Erythroblast (primary cell): ENCODE results near the gene TPD52L1.

Experiments
- GATA1 ChIP-seq: IDR thresholded peaks from 2 replicates; pipeline ENCODE4 v1.6.1; 2011; ENCODE audit warnings: low read depth, mild to moderate bottlenecking, control low read depth, low read length, moderate library complexity
- POLR2A ChIP-seq: IDR thresholded peaks from 2 replicates; pipeline ENCODE4 v1.6.1; 2011; ENCODE audit warnings: mild to moderate bottlenecking, low read length

DNA sequence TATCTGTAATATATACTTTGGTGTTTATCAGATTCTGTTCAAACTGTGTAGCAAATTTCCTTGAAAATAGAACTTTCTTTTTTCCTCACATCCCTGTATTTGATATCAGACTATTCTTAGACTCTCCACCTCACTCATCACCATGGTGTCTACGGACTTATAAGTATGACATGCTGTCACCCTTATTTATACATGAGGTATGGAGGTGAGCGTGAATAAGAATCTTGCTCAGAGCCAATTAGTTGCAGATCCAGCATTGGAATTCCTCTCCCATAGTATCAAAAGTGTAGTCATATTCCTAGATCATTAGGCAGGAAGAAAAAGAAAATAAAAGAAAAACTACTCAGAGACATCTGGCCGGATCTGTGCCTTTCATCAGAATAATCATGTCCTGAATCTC, 43.0 kb downstream of the TPD52L1 start:
- TF ChIP-seq POLR2A (no peak), GATA1 (no peak)
